Chondrocyte (in vitro differentiated cells): ENCODE data around the gene ABI1. TPM values are rescaled to one million over a fixed set of nuclear protein-coding genes. Genes with fewer than 3 reads are reported as not detected.

Source experiments
- DNase-seq: peaks from one replicate; pipeline ENCODE4 v3.0.0; 2021; ENCODE audit warnings: mixed read lengths, low spot score
- H3K27ac Mint-ChIP-seq: one replicate; pipeline ENCODE4 v1.8.0; 2021; ENCODE audit warnings: mild to moderate bottlenecking, moderate library complexity, mixed read lengths; ENCODE audit not compliant: unreplicated experiment
- H3K27me3 Mint-ChIP-seq: 2 replicates; pipeline ENCODE4 v1.8.0; 2021; ENCODE audit warnings: low read depth, mixed read lengths
- H3K36me3 Mint-ChIP-seq: 2 replicates; pipeline ENCODE4 v1.8.0; 2021; ENCODE audit warnings: low read depth, mixed read lengths
- H3K4me1 Mint-ChIP-seq: 2 replicates; pipeline ENCODE4 v1.8.0; 2021; ENCODE audit warnings: low read depth, mild to moderate bottlenecking, mixed read lengths
- H3K4me3 Mint-ChIP-seq: one replicate; pipeline ENCODE4 v1.8.0; 2021; ENCODE audit warnings: mild to moderate bottlenecking, moderate library complexity, mixed read lengths; ENCODE audit not compliant: unreplicated experiment
- H3K9me3 Mint-ChIP-seq: 2 replicates; pipeline ENCODE4 v1.8.0; 2021; ENCODE audit warnings: low read depth, mixed read lengths
- total RNA-seq: library from RNA; stranded (reverse); gene quantifications from 3 replicates; pipeline ENCODE4 v1.2.1, GENCODE V29; 2021
- TF ChIP-seq, protein P1 (sequence below): fragments of 200-600 bp; sonication (generic); IDR thresholded peaks from 2 replicates; pipeline ENCODE4 v1.5.0; 2021; ENCODE audit warnings: antibody characterized with exemption, mild to moderate bottlenecking, moderate library complexity

ABI1 gene
- total RNA-seq, 1 donor from 2014 or later, result 51.9 TPM

DNA sequence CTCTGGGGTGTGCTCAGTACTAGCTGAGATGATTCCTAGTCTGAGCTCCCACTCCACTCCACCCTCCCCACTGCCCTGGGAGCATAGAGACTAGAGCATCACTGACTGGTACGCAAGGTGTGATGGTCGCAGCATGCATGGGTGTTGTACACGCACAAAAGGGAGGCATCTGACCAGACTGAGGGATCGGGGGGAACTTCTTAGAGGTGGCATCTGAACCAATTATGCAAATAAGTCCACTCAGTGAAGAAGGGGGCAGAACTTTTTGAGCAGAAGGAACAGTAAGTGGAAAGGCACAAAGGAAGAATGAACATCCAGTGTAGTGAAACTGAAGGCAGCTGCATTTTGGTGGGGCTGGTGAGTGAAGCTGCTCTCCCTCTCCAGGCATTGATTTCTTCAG, 137.7 kb downstream of the ABI1 start:
- TF ChIP-seq, protein P1, sequence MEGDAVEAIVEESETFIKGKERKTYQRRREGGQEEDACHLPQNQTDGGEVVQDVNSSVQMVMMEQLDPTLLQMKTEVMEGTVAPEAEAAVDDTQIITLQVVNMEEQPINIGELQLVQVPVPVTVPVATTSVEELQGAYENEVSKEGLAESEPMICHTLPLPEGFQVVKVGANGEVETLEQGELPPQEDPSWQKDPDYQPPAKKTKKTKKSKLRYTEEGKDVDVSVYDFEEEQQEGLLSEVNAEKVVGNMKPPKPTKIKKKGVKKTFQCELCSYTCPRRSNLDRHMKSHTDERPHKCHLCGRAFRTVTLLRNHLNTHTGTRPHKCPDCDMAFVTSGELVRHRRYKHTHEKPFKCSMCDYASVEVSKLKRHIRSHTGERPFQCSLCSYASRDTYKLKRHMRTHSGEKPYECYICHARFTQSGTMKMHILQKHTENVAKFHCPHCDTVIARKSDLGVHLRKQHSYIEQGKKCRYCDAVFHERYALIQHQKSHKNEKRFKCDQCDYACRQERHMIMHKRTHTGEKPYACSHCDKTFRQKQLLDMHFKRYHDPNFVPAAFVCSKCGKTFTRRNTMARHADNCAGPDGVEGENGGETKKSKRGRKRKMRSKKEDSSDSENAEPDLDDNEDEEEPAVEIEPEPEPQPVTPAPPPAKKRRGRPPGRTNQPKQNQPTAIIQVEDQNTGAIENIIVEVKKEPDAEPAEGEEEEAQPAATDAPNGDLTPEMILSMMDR, result no peak
- peaks cover 8% of the 10 kb centered on the region for H3K4me1 Mint-ChIP-seq
- no peak overlapping the region for H3K4me3 Mint-ChIP-seq
- H3K27ac Mint-ChIP-seq, result no peak overlapping the region
- H3K27me3 Mint-ChIP-seq, result no peaks in the 10 kb centered on the region
- H3K9me3 Mint-ChIP-seq, result no peaks in the 10 kb centered on the region
- DNase-seq, result no peak
- H3K36me3 Mint-ChIP-seq, result peaks cover 2% of the 10 kb centered on the region

DNA sequence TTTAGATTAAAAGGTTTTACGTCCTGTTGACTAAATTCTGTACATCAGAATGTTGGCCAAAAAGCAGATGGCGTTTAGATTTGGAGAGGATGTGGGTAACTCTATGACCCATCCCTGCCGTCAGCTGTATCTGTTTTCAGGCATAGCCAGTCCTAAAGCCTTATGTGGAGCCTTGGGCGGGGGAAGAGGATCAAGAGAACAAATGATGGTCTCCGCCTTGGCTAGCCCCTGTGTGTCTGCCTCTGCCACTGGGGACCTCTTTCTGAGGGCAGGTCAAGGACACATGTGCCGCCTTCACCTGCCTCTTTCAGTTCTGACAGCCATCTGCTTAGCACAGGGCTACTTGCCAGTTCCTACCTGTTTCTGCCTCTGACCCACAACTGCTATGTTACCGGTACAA, 139.2 kb downstream of the ABI1 start:
- DNase-seq, result no peak
- no peak overlapping the region for H3K27ac Mint-ChIP-seq
- TF ChIP-seq, protein P1, result no peak
- H3K36me3 Mint-ChIP-seq, result peaks cover 2% of the 10 kb centered on the region
- H3K9me3 Mint-ChIP-seq, result no peaks in the 10 kb centered on the region
- peaks cover 8% of the 10 kb centered on the region for H3K4me1 Mint-ChIP-seq
- H3K4me3 Mint-ChIP-seq, result no peak overlapping the region
- no peaks in the 10 kb centered on the region for H3K27me3 Mint-ChIP-seq

DNA sequence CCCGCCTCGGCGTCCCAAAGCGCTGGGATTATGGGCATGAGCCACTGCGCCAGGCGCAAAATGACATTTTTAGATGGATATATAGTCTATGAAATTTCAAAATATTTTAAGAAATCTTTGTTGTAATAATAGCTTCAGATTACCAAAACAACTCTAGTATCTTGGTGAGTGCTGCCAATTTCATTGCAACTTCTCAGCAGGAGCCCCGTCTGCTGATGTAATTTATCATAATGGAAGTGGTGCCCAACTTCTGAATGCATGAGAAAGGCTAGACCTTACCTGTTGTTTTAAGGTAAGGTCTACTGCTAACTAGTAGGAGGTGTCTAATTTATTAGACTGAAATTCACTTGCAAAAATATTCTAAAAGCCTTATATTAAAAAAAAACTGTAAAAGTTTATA, 143.3 kb downstream of the ABI1 start:
- no peaks in the 10 kb centered on the region for H3K4me1 Mint-ChIP-seq
- DNase-seq, result no peak
- H3K36me3 Mint-ChIP-seq, result peaks cover 4% of the 10 kb centered on the region
- TF ChIP-seq, protein P1, result no peak
- H3K9me3 Mint-ChIP-seq, result no peaks in the 10 kb centered on the region
- H3K27ac Mint-ChIP-seq, result no peak overlapping the region
- no peak overlapping the region for H3K4me3 Mint-ChIP-seq
- H3K27me3 Mint-ChIP-seq, result no peaks in the 10 kb centered on the region

DNA sequence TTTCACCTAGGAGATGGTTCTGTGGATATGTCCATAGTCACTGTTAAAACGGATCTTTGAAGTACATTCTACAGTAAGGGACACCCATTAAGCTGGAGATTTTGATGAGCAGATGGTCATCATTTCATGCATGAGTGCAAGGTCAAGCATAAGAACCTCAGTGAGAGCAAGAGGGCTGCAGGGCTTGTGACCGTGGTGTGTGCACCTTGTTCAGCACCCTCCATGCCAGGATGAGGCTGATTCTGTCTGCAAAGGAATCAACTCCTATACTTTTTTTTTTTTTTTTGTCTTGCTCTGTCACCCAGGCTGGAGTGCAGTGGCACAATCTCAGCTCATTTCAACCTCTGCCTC, 145.6 kb downstream of the ABI1 start:
- peaks cover 4% of the 10 kb centered on the region for H3K36me3 Mint-ChIP-seq
- TF ChIP-seq, protein P1, result no peak
- H3K27me3 Mint-ChIP-seq, result no peaks in the 10 kb centered on the region
- DNase-seq, result no peak
- no peak overlapping the region for H3K27ac Mint-ChIP-seq
- H3K9me3 Mint-ChIP-seq, result no peaks in the 10 kb centered on the region
- H3K4me1 Mint-ChIP-seq, result no peaks in the 10 kb centered on the region
- no peak overlapping the region for H3K4me3 Mint-ChIP-seq

DNA sequence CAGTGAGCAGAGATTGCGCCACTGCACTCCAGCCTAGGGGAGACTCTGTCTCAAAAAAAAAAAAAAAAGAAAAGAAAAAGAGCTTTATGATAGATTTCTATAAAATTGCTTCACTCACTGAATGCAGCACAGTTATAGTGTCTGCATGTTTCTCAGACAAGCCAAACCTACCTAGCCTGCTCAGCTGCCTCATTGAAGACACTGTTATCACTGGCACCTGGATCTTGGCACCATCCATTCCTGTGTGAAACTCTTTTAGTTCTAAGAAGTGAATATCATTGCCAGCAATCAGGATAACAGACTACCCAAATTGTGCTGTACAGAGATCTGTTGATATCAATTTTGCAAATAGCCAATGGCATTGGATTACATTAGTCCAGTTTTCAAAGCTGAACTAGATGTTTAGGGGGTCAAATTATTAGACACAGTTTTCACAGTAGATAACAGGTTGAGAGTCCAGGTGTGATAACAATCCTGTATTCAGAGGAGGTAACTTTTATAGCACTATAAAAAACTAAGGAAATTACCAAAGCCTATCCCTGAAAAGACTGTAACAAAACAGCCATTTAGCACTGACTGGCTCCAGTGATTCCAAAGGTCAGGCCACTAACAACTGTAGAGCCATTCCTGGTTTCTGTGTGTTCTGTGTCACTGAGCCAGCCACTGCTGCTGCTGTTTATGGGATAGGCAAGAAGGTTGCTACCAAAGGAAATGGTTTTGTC, 146.2 kb downstream of the ABI1 start:
- TF ChIP-seq, protein P1, result no peak
- no peak overlapping the region for H3K27ac Mint-ChIP-seq
- H3K4me1 Mint-ChIP-seq, result no peaks in the 10 kb centered on the region
- no peak overlapping the region for H3K4me3 Mint-ChIP-seq
- H3K9me3 Mint-ChIP-seq, result no peaks in the 10 kb centered on the region
- H3K27me3 Mint-ChIP-seq, result no peaks in the 10 kb centered on the region
- DNase-seq, result no peak
- peaks cover 4% of the 10 kb centered on the region for H3K36me3 Mint-ChIP-seq
